GM19023 (cell line): ENCODE data around the gene ZNF521.
"Not testable (repeated sequence)": the region's sequence is repeated elsewhere in the genome, so short reads cannot be mapped to it uniquely, and the experiment has no call there.

ENCODE experiments used
- ATAC-seq: cut with Tn5 transposase; IDR thresholded peaks from one replicate; pipeline ENCODE4 v1.9.1; 2021; ENCODE audit warnings: mild to moderate bottlenecking, moderate library complexity; ENCODE audit not compliant: unreplicated experiment

The ZNF521 gene

DNA sequence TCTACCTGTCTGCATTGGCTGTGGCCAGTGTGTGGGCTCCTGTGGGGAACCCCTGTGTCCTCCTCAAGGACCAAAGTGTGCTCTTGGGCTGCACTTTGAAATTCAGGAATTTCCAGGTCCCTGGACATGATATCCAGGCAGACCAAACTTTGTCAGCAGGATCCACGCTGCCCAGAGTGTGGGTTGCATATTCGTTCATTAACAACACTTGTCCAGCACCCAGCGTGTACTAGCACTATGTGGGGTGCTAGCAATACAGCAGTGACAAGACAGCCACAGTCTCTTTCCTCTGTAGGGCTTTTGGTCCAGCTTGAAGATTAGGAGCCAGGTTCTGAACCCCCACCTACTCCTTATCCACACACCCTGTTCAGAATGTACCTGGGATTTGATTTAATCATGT lies 304.5 kb downstream of the ZNF521 start:
- ATAC-seq = no peak

DNA sequence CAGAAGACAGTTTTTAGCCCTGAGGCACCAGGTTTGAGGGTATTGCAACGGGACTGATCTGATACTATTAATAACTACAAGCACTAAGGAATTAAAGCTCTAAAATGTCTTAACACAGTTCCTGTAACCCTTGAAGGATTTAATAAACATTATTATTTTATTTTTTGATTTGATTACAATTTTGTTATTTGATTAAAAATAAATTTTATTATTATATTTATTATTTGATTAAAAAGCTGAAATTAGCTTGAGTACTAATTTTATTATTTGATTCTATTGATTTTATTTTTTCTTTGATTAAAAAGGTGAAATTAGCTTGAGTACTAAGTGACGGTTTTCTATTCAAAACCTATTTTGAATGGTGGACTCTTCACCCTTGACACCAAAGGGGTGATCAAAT lies 307.3 kb downstream of the ZNF521 start:
- no peak for ATAC-seq

DNA sequence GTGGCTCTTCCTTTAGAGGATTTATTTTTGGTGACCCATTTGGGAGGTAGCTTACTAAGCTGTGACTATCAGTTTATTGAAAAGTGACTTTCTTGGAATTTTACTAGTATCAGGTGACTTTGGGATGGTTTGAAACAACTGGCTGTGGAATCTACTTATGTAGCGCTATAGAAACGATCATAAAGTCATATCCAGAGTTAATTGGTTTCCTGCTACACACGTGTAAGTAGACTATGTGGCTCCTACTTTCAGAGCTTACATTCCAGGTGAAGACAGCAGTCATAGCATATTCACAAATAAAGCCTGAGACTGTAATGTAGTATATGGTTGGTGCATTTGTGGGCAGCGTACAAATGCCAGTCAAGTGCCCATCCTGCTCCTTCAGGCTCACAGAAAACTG lies 308.9 kb downstream of the ZNF521 start:
- no peak for ATAC-seq

DNA sequence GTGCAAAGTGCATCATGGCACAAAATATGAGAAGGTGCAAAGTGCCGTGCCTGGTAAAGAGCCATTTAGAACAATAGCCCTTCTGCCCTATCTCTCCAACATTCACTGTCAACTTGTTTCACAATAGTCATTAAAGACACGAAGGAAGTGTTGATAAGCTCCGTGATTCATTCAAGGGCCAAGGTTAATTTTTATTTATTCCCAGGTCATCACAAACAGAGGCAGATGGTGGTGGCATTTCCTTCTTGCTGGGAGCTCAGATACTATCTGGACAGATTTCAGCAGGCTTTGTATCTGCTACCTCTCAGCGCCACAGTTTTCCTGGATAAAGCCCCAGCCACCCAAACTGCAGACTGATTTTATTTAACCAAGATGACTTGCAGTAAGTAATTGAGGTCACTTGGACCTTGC lies 309.3 kb downstream of the ZNF521 start:
- no peak for ATAC-seq

DNA sequence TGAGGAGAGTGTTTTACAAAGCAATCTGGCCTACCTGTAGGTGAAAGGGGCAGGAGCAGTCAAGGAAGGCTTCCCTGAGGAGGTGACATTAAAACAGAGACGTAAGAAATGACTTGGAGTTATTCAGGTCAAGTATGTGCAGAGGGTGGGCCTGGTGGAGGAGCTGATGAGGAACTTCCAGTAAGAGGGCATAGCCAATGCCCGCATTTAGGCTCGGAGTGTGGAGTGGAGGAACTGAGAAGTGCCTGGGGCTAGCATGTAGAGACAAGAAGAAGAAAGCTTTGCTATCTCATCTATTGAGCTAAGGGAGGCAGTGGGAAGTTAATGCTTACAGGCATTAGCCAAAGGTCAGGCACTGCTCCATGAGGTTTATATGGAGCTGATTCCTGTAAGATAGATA lies 312.2 kb downstream of the ZNF521 start:
- ATAC-seq = no peak

DNA sequence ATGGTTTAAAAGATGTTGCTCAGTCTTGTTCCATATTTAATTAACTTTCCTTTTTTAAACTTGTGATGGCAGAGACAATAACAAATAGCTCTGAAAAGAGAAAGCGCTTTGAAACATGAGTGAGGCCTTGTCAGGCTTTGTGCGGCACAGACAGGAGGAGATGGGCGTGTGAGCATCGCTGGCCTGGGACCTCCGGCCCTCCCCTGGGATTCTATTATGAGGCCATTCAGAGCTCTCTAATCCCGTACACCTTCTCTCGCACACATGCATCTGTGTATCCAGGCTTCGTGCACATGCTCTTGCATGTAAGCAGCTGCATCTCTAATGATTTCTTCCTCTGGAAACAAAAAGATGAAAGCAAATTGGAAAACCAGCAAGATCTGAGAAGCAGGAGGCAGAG lies 313.7 kb downstream of the ZNF521 start:
- ATAC-seq = no peak

DNA sequence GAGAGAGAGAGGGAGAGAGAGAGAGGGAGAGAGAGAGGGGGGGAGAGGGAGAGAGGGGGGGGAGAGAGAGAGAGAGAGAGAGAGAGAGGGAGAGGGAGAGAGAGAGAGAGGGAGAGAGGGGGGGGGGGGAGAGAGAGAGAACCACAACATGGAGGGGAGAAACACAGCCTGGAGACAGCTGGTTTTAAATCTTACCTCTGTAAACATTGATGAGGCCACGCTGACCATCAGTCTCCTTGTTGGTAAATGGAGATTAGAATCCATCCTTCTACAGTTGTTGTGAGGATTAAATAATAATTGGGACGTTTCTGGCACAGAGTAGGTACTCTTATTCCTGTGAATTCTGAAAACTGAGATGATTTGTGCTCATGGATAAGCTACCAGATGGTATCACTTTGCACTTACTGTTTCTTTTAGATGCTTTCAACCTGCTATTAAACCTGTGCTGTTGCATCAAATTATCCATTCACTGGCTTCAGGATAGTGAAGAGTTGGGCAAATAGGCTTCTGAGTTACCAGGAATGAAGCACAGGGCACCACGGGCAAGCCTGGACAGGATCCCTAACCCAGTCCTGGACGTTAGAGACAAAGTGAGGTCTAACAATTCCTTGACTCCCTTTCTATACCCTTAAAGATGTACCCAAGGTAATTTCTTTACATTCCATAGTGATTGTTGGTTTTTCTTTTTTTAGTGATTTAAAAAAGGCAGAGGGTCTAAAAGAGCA lies 318.1 kb downstream of the ZNF521 start:
- no peak for ATAC-seq

DNA sequence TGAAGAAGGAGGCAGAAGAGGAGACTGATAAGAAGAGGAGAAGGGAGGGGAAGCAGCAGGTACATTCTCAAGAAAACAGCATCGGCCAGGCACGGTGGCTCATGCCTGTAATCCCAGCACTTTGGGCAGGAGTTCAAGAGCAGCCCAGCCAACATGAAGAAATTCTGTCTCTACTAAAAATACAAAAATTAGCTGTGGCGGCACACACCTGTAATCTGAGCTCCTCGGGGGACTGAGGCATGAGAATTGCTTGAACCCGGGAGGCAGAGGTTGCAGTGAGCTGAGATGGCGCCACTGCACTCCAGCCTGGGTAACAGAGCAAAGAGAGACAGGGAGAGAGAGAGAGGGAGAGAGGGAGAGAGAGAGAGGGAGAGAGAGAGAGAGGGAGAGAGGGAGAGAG lies 318.8 kb downstream of the ZNF521 start:
- ATAC-seq = not testable (repeated sequence)

DNA sequence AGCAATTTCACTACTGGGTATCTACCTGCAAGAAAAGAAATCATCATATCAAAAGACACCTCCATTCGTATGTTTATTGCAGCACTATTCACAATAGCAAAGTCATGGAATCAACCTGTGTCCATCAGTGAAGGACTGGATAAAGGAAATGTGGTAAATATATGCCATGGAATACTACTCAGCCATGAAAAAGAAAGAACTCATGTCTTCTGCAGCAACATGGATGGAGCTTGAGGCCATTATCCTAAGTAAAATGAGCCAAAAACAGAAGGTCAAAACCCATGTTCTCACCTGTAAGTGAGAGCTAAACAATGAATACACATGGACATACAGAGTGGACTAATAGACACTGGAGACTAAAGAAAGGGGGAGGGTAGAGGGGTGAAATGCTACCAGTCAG lies 322.2 kb downstream of the ZNF521 start:
- ATAC-seq = no peak

DNA sequence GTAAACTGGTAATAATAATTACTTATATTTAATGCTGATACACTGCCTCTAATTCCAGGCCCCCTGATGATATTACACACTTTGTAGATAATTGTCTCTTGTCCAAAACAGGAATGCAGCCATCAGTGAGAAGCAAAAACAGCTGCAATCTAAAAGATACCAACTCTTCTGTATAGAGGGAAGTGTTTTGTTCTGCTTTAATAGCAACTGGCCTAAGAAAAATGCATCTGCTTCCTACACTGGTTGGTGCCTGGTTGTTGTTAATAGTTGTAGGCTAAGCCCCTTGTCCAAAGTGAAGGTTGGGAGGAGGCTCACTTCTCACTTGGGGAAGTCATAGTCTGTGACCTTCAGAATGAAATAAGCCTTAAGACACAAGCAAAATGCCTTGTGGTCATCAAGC lies 332.0 kb downstream of the ZNF521 start:
- ATAC-seq = no peak

DNA sequence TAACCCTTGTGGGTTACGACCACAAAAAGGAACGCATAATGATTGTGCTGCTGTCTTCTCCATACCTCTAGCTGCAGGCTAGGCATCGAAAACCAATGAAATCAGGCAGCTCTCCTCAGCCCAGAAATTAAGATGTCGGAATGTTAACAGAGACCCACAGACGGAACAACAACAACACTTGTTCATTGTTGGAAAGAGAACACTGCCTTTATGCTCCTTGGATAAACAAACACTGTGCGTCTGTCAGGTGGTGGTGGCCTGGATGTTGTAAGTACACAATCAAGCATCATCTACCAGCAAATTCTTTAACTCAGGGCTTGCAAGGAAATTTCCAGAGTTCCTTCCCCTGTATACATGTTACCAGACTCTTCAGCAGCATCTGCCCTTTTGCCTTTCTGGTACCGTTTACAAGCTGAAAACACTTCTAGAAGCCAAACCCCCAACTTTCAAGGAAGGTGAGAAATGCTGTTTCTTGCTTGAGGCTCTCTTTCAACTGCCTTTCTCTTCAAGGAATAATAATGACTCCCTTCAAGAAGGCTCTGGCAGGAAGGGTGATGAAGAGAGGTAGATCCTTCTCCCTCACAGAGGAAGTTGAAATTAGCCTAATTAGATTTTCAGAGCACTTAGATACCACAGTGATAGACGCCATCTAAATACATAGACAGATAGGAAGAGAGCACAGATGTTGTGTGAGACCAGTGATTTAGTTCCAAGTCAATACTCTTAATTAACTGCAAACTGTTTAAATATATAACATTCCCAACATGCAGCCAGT lies 332.7 kb downstream of the ZNF521 start:
- no peak for ATAC-seq

DNA sequence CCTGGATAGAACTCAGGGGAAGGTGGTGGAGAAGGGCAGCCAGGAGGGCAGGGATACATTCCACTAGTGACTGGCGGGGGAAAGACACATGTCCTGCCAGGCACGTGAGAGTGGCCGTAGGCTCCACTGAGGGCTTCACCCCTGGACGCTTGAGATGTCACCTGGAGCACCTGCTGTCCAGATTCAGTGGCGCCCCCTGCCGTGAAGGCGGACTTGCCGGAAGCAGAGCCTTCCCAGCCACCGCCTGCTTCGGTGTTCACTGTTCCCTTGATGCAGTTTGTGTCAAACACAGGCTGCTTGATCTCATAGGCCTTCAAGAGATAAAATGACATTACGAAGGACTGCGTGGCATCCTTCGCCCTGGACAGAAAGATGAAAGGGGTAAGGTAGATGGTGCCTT lies 335.3 kb downstream of the ZNF521 start:
- ATAC-seq = no peak

DNA sequence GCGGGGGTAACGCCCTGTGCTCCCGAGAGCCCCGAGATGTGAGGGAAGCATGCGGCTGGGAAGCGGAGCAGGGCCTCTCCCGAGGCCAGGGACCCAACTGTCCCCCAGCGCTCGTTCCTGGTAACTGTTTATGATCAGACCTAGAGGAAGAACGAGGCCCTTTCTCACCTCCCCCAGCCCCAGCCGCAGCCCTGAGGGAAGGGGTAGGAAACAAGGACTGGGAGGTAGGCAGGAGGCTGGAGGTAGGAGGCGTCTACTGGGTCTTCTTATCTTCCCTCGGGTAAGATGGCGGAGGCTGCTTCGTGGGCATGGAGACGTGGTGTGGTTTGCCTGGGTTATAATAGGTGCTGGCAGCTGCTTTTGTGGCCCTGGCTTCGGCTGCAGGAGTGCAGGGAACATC lies 335.8 kb downstream of the ZNF521 start:
- no peak for ATAC-seq
